Mesodermal cell (in vitro differentiated cells): ENCODE data around the gene TMEM74B.

ENCODE experiments used
- H3K27ac ChIP-seq: 2 replicates; pipeline ENCODE4 v1.7.0; 2013; ENCODE audit warnings: mild to moderate bottlenecking, low read depth, low read length, moderate library complexity; ENCODE audit not compliant: severe bottlenecking
- H3K36me3 ChIP-seq: 2 replicates; pipeline ENCODE4 v1.7.1; 2013; ENCODE audit warnings: mild to moderate bottlenecking, low read length, moderate library complexity; ENCODE audit not compliant: control insufficient read depth, insufficient read depth
- H3K4me1 ChIP-seq: one replicate; pipeline ENCODE4 v1.7.1; 2013; ENCODE audit warnings: mild to moderate bottlenecking, low read length; ENCODE audit not compliant: insufficient read depth, control insufficient read depth, poor library complexity, severe bottlenecking
- H3K4me3 ChIP-seq: 2 replicates; pipeline ENCODE4 v1.7.0; 2013; ENCODE audit warnings: low read length, control low read depth, mild to moderate bottlenecking; ENCODE audit not compliant: insufficient read depth, poor library complexity, severe bottlenecking; ENCODE audit errors: extremely low read depth
- H3K9me3 ChIP-seq: 2 replicates; pipeline ENCODE4 v1.7.1; 2013; ENCODE audit warnings: mild to moderate bottlenecking, low read length, moderate library complexity; ENCODE audit not compliant: control insufficient read depth
- WGBS, 2 experiments: methylation state at CpG; one replicate each; pipeline ENCODE4 v1.1.5; 2013; ENCODE audit warnings: missing lambda C conversion rate in 2 of 2; ENCODE audit not compliant: insufficient coverage in 2 of 2; 5-methylcytosine and 5-hydroxymethylcytosine counted together

TMEM74B gene

DNA sequence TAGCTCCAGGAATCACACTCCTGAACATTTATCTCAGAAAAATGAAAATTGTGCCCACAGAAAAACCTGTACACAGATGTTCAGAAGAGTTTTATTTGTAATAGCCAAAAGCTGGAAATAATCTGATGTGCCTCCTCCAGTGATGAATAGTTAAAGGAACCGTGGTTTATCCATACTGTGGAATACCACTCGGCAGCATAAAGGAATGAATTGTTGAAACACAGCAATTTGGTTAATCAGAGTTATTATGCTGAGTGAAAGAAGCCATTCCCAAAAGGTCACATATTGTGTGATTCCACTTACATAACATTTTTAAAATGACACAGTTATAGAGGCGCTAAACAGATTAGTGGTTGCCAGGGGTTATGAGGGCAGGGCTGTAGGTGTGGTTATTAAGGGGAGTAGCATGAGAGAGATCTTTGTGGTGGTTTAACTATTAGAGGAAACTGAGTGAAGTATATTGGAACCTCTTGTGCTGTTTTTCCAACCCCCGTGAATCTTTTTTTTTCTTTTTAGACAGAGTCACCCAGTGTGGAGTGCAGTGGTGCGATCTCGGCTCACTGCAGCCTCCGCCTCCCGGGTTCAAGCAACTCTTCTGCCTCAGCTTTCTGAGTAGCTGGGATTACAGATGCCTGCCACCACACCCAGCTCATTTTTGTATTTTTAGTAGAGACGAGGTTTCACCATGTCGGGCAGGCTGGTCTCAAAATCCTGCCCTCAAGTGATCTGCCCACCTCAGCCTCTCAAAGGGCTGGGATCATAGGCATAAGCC lies 40.2 kb downstream of the TMEM74B start:
- Histone ChIP-seq H3K4me1 (no peaks in the 10 kb centered on the region), H3K4me3 (no peak overlapping the region), H3K36me3 (peaks cover 75% of the 10 kb centered on the region), H3K9me3 (no peaks in the 10 kb centered on the region), H3K27ac (no peak overlapping the region)
- 91 to 93% methylated on average over 7 to 9 of the region's 10 CpGs for WGBS, 2 experiments

DNA sequence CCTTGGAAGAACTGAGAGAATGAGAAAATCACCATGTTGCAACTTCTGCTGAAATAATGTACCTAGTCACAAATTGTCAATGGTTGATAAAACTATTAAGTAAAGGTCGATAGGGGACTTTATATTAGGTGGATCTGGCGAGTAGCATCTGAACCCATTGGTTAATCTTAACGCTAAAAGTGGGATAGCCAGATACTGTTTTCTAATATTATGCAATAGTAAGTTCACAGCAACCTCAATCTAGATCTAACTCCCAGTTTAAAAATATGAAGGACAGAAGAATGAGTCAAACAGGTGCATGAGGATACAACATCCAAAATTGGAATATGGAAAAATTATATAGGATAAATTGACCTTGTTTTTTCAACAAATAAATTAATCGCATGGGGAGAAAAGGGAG lies 47.5 kb downstream of the TMEM74B start:
- peaks cover 70% of the 10 kb centered on the region for H3K36me3 ChIP-seq
- no peaks in the 10 kb centered on the region for H3K4me1 ChIP-seq
- no peak overlapping the region for H3K27ac ChIP-seq
- H3K4me3 ChIP-seq, result no peak overlapping the region
- 100% methylated on average over 1 of the region's 4 CpGs; no CpG with 5 or more reads in 1 of the 2 experiments for WGBS, 2 experiments
- no peaks in the 10 kb centered on the region for H3K9me3 ChIP-seq

DNA sequence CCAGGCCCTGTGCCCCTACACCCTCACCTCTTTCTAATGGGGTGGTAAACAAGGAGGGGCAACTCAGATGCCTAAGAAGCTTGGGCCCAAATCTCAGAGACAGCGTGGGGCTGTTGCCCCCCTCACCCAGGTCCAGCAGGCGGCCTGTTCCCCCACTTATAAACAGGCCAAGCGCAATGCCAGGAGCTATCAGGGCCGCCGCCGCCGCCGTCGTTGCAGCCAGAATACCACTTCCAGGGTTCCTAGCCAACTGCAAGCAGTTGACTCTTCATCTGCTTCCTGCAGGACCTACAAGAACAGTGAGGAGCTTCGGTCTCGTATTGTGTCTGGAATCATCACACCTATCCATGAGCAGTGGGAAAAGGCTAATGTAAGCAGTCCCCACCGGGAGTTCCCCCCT lies 49.9 kb downstream of the TMEM74B start:
- Histone ChIP-seq H3K27ac (no peak overlapping the region), H3K4me1 (no peaks in the 10 kb centered on the region), H3K4me3 (no peak overlapping the region), H3K36me3 (peaks cover 75% of the 10 kb centered on the region), H3K9me3 (no peaks in the 10 kb centered on the region)
- WGBS, 2 experiments, result 96 to 98% methylated on average over 6 to 12 of the region's 12 CpGs

DNA sequence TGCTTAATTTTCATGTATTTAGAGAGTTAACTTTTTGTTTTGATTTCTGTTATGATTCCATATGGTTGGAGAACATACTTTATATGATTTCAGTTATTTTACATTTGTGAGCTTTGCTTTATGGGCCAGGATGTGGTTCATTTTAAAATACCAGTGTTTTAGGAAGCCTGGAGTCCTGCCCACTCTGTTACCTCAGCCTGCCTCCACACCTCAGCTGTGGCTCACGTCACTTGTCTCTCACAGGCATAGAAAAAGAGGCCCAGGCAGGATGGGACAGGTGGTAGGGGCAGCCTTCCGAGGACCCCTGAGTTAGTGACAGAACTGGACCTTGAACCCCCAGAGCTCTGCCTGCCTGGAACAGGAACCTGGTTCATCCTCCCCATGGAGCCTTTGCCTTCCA lies 50.4 kb downstream of the TMEM74B start:
- Histone ChIP-seq H3K27ac (no peak overlapping the region), H3K9me3 (no peaks in the 10 kb centered on the region), H3K4me3 (no peak overlapping the region), H3K36me3 (peaks cover 76% of the 10 kb centered on the region), H3K4me1 (no peaks in the 10 kb centered on the region)
- WGBS, 2 experiments, result 100% methylated on average over 2 of the region's 2 CpGs; no CpG with 5 or more reads in 1 of the 2 experiments

DNA sequence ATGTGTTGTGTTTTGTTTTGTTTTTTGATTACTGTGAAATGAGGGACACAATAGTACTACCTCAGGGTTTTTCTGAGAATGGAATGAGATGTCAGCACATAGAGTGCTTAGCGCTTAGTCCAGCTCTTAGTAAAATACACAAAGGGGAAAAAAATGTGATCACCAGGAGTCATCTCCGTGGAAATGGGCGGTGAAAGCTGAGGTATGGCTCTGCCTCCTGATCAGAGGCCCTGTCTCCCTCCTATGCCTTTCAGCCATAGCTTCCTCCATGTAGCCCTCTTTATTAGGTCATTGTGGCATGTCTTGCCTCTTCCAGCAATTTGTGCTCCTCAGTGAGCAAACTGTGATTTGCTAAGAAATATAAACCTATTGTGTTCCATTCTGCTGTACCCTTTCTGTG lies 53.4 kb downstream of the TMEM74B start:
- peaks cover 82% of the 10 kb centered on the region for H3K36me3 ChIP-seq
- H3K27ac ChIP-seq, result no peak overlapping the region
- no peaks in the 10 kb centered on the region for H3K4me1 ChIP-seq
- WGBS, 2 experiments, result 91 to 96% methylated on average over 3 of the region's 3 CpGs
- no peak overlapping the region for H3K4me3 ChIP-seq
- H3K9me3 ChIP-seq, result no peaks in the 10 kb centered on the region

DNA sequence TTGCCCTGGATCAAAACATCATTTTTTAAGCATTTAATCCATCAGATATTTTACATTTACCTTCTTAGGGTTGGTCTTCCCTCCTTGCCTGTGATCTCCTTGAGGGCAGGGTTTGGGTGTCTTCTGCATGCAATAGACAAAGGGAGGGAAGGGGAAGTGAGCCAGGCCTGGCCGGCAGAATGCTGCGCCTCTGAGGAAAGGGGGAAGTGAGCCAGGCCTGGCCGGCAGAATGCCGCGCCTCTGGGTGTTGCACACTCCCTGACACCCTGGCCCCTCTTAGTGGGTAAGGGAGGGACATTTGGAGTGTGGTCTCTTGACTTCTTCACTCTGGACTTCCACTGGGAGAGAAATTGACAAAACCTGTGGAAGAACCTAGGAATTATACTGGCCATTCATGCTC lies 53.9 kb downstream of the TMEM74B start:
- 100% methylated on average over 4 of the region's 5 CpGs; no CpG with 5 or more reads in 1 of the 2 experiments for WGBS, 2 experiments
- H3K36me3 ChIP-seq, result peaks cover 83% of the 10 kb centered on the region
- no peaks in the 10 kb centered on the region for H3K9me3 ChIP-seq
- no peak overlapping the region for H3K27ac ChIP-seq
- H3K4me1 ChIP-seq, result no peaks in the 10 kb centered on the region
- H3K4me3 ChIP-seq, result no peak overlapping the region
